ENCODE data around the gene CEPT1. TPM values are rescaled to one million over a fixed set of nuclear protein-coding genes. Genes with fewer than 3 reads are reported as not detected.

The CEPT1 gene
- 54.0 TPM for total RNA-seq

GRCh38 chr1:111139956-111140679, at the start of gene CEPT1, which contains the start of gene DRAM2:
Gene CEPT1 (plus strand): TSS chr1:111140223. CDS start chr1:111147715, 7,492 bp downstream.
Gene DRAM2 (minus strand): TSS chr1:111140093. CDS start chr1:111131554, 8,539 bp downstream.

GRCh38 chr1:111199881-111200801, 60.1 kb downstream of the CEPT1 start, which contains the start of gene DENND2D:
Gene DENND2D (minus strand): TSS chr1:111200646. CDS start chr1:111200459, 187 bp downstream.

GRCh38 chr1:111227434-111227833, 87.4 kb downstream of the CEPT1 start, which contains the start of gene CHI3L2:
Gene CHI3L2 (plus strand): TSS chr1:111227713. CDS start chr1:111227730, 17 bp downstream.

Small RNA genes within 50 kb of the gene (small RNA-seq; reads per million reads assigned to genes)
- gene AL355816.1 (ENCODE audit: low replicate concordance) = not detected

Other genes with a start within 250 kb of the CEPT1 start
- gene LRIF1, start 176.3 kb upstream of the CEPT1 start, total RNA-seq = 10.0 TPM
- gene DRAM2, start 130 bp upstream of the CEPT1 start, total RNA-seq = 53.8 TPM
- gene DENND2D, start 60.4 kb downstream of the CEPT1 start, total RNA-seq = 17.2 TPM
- 0.70 TPM for gene CHI3L2, start 87.5 kb downstream of the CEPT1 start, total RNA-seq
- not detected for gene CHIA, start 150.6 kb downstream of the CEPT1 start, total RNA-seq